Endothelial cell of umbilical vein (primary cell): ENCODE measurements around the gene USH2A. TPM values are rescaled to one million over a fixed set of nuclear protein-coding genes. Genes with fewer than 3 reads are reported as not detected.

Experiments used
- BruUV-seq: library from RNA; stranded (reverse); fragments of 400-500 nt; replicated peaks from 2 replicates; lab custom pipeline; 2021; lab: Mats Ljungman, UMichigan
- CTCF ChIA-PET: fragments of 300-600, 350-600 bp; sonication (Branson Sonifier 250); formaldehyde crosslinking; loops from one replicate; lab custom pipeline; 2021; ENCODE audit warnings: antibody characterized with exemption, inconsistent platforms; lab: Charles Lee
- POLR2A ChIA-PET: fragments of 300-600, 350-600 bp; sonication (Branson Sonifier 250); formaldehyde crosslinking; loops from one replicate; lab custom pipeline; 2021; ENCODE audit warnings: antibody characterized with exemption, inconsistent platforms; lab: Charles Lee
- DNase-seq: peaks from one replicate; pipeline ENCODE4 v3.0.0-alpha.2; 2011; ENCODE audit warnings: low read depth, low spot score
- FAIRE-seq: peaks from 2 replicates; lab custom pipeline; 2011; peaks lifted over from hg19 to GRCh38; lab: Jason Lieb, UNC
- H2AFZ ChIP-seq: 2 replicates; pipeline ENCODE4 v1.6.0; 2012; ENCODE audit warnings: low read depth, low read length, control low read depth, inconsistent platforms
- H3K27ac ChIP-seq: 2 replicates; pipeline ENCODE4 v1.5.1; 2011; ENCODE audit warnings: low read depth, mild to moderate bottlenecking, control low read depth, low read length, moderate library complexity; ENCODE audit not compliant: insufficient read depth
- H3K27me3 ChIP-seq, 2 experiments: 2 replicates each; pipeline versions ENCODE4 v1.6.0 to v1.6.1; 2011; ENCODE audit warnings: low read length in 2 of 2, mixed read lengths in 1 of 2; ENCODE audit not compliant: control insufficient read depth in 2 of 2, insufficient read depth in 2 of 2
- H3K36me3 ChIP-seq, 2 experiments: 2 replicates in 1 of 2; 3 replicates in 1 of 2; pipeline ENCODE4 v1.5.1; 2011; ENCODE audit warnings: low read length in 2 of 2, mild to moderate bottlenecking in 1 of 2, moderate library complexity in 1 of 2; ENCODE audit not compliant: control insufficient read depth in 2 of 2, insufficient read depth in 2 of 2; ENCODE audit errors: extremely low read depth in 1 of 2
- H3K4me1 ChIP-seq: 3 replicates; pipeline ENCODE4 v1.5.1; 2011; ENCODE audit warnings: mild to moderate bottlenecking, low read length; ENCODE audit not compliant: control insufficient read depth, insufficient read depth; ENCODE audit errors: extremely low read depth
- H3K4me2 ChIP-seq: 2 replicates; pipeline ENCODE4 v1.6.1; 2011; ENCODE audit warnings: low read length, control low read depth, mixed read lengths; ENCODE audit not compliant: insufficient read depth
- H3K4me3 ChIP-seq, 3 experiments: fragments of 200-600 bp in 1 of 3; sonication (generic), shearing (Covaris generic) in 1 of 3; replicated peaks in 1 of 3; 2 replicates each; pipeline ENCODE4 v1.5.1; 2011 to 2016; ENCODE audit warnings: control low read depth in 3 of 3, low read length in 3 of 3, mild to moderate bottlenecking in 2 of 3, inconsistent platforms in 1 of 3, low read depth in 1 of 3, moderate library complexity in 1 of 3; ENCODE audit not compliant: insufficient read depth in 1 of 3
- H3K79me2 ChIP-seq: 2 replicates; pipeline ENCODE4 v1.6.0; 2012; ENCODE audit warnings: low read length, inconsistent platforms; ENCODE audit not compliant: control insufficient read depth, insufficient read depth
- H3K9ac ChIP-seq: replicated peaks from 2 replicates; pipeline ENCODE3; 2011; ENCODE audit warnings: low read length, control low read depth; ENCODE audit not compliant: insufficient read depth; ENCODE audit errors: extremely low read depth
- H3K9me1 ChIP-seq: replicated peaks from 3 replicates; pipeline ENCODE4 v1.6.0; 2011; ENCODE audit warnings: mild to moderate bottlenecking, low read length; ENCODE audit not compliant: control insufficient read depth, insufficient read depth; ENCODE audit errors: extremely low read depth
- H3K9me3 ChIP-seq: replicated peaks from 2 replicates; pipeline ENCODE4 v1.5.1; 2012; ENCODE audit warnings: low read length, inconsistent platforms; ENCODE audit not compliant: control insufficient read depth, insufficient read depth
- H4K20me1 ChIP-seq: replicated peaks from 2 replicates; pipeline ENCODE3; 2011; ENCODE audit warnings: mild to moderate bottlenecking, low read length; ENCODE audit not compliant: control insufficient read depth, insufficient read depth; ENCODE audit errors: extremely low read depth
- CTCF ChIP-seq, 2 donors: IDR thresholded peaks; 1 replicate in 1 of 2; 2 replicates in 1 of 2; pipeline ENCODE4 v1.5.1; 2011; ENCODE audit warnings: low read length in 2 of 2, mild to moderate bottlenecking in 2 of 2, moderate library complexity in 2 of 2, control low read depth in 1 of 2, inconsistent platforms in 1 of 2, low read depth in 1 of 2; ENCODE audit not compliant: insufficient read depth in 1 of 2; ENCODE audit errors: extremely low read depth in 1 of 2
- EZH2 ChIP-seq: IDR thresholded peaks from 2 replicates; pipeline ENCODE4 v1.6.1; 2012; ENCODE audit warnings: borderline replicate concordance, low read depth, mild to moderate bottlenecking, moderate library complexity, low read length, inconsistent platforms; ENCODE audit not compliant: severe bottlenecking
- FOS ChIP-seq: IDR thresholded peaks from 2 replicates; pipeline ENCODE4 v1.6.1; 2011; ENCODE audit warnings: mild to moderate bottlenecking, low read length, moderate library complexity, borderline replicate concordance; ENCODE audit not compliant: insufficient read depth
- GATA2 ChIP-seq: IDR thresholded peaks from 2 replicates; pipeline ENCODE4 v1.7.0; 2011; ENCODE audit warnings: low read depth, mild to moderate bottlenecking, moderate library complexity, mixed read lengths, low read length; ENCODE audit not compliant: insufficient read length, insufficient read depth
- JUN ChIP-seq: IDR thresholded peaks from 2 replicates; pipeline ENCODE4 v1.6.1; 2011; ENCODE audit warnings: borderline replicate concordance, low read depth; ENCODE audit not compliant: insufficient read length, insufficient read depth
- MAX ChIP-seq: IDR thresholded peaks from 2 replicates; pipeline ENCODE4 v1.6.1; 2011; ENCODE audit not compliant: insufficient read depth, insufficient read length
- MYC ChIP-seq: IDR thresholded peaks from one replicate; pipeline ENCODE4 v1.6.1; 2011; ENCODE audit warnings: mild to moderate bottlenecking, low read depth, low read length
- POLR2A ChIP-seq: IDR thresholded peaks from 2 replicates; pipeline ENCODE4 v1.6.1; 2012; ENCODE audit warnings: low read depth, mild to moderate bottlenecking, control low read depth, low read length
- POLR2AphosphoS5 ChIP-seq: IDR thresholded peaks from 2 replicates; pipeline ENCODE4 v1.6.1; 2012; ENCODE audit warnings: low read depth, mild to moderate bottlenecking, control low read depth, low read length, moderate library complexity; ENCODE audit not compliant: insufficient read depth
- dilution Hi-C: fragments of 300-500 bp; cut with MboI; formaldehyde crosslinking; loops from one replicate; pipeline ENCODE4 v1.15.0; 2019; ENCODE audit warnings: low sequenced_read_pairs; ENCODE audit not compliant: extremely low pct_ligation_motif_present
- intact Hi-C: fragments of 100-400 bp; cut with micrococcal nuclease; formaldehyde crosslinking; loops from one replicate; pipeline ENCODE4 v1.10.0; 2022
- polyA plus RNA-seq, 4 experiments: library from polyadenylated mRNA; depleted of rRNA in 3 of 4; stranded (reverse) in 3 of 4; unstranded in 1 of 4; fragments of >200 nt; gene quantifications; 2 replicates each; pipeline versions ENCODE4 v1.2.1 to v1.2.3, GENCODE V29; 2011 to 2012; ENCODE audit warnings: missing spikeins in 1 of 4
- total RNA-seq: library from RNA; stranded (reverse); gene quantifications from 2 replicates; pipeline ENCODE4 v1.2.3, GENCODE V29; 2021

Gene USH2A
- total and polyA plus RNA-seq, 2 donors (not counting 3 experiments of a cell fraction or from before 2014, with no cell fraction given) = not detected

GRCh38 chr1:216075339-216075738 is 347.9 kb downstream of the USH2A start:
- ChIA-PET CTCF (no interaction called here), POLR2A (no interaction called here)
- dilution Hi-C loops (no loop called here), intact Hi-C loops (no loop called here)
- H4K20me1 ChIP-seq = no peaks in the 10 kb centered on the region
- H2AFZ ChIP-seq = no peak overlapping the region
- H3K9me3 ChIP-seq = no peaks in the 10 kb centered on the region
- H3K4me3 ChIP-seq = no peak overlapping the region
- no peak for FAIRE-seq
- H3K4me2 ChIP-seq = no peak overlapping the region
- no TSS peak for BruUV-seq
- no peaks in the 10 kb centered on the region for H3K4me1 ChIP-seq
- no peak overlapping the region for H3K9ac ChIP-seq
- H3K27ac ChIP-seq = no peak overlapping the region
- H3K79me2 ChIP-seq = no peaks in the 10 kb centered on the region
- H3K9me1 ChIP-seq = no peaks in the 10 kb centered on the region
- no peaks in the 10 kb centered on the region for H3K36me3 ChIP-seq
- DNase-seq = no peak
- H3K27me3 ChIP-seq = no peaks in the 10 kb centered on the region
- TF ChIP-seq JUN = no peak
- TF ChIP-seq FOS = no peak
- TF ChIP-seq MYC = no peak
- TF ChIP-seq CTCF (IDR thresholded peaks at IDR 0.05; ENCODE audit: extremely low read depth in 1 of 2, insufficient read depth in 1 of 2, low read depth in 1 of 2, low read length in 2 of 2) = no peak
- no peak for TF ChIP-seq GATA2
- no peak for TF ChIP-seq POLR2A
- no peak for TF ChIP-seq MAX
- no peak for TF ChIP-seq POLR2AphosphoS5
- no peak for TF ChIP-seq EZH2
